ENCODE results near the gene ZEB2.

GRCh38 chr2:144471305-144472045, 48.4 kb downstream of the ZEB2 start:
- TF ChIP-seq CTCF (IDR thresholded peaks at IDR 0.05; ENCODE audit: low read depth, low read length, missing input control) (no peak), YY1 (IDR thresholded peaks at IDR 0.05) (no peak), SP1 (IDR thresholded peaks at IDR 0.05) (no peak), RXRA (IDR thresholded peaks at IDR 0.05) (no peak), REST (IDR thresholded peaks at IDR 0.05) (no peak), TAF1 (conservative IDR thresholded peaks at IDR 0.05) (no peak), ZBTB33 (IDR thresholded peaks at IDR 0.05) (no peak), RAD21 (IDR thresholded peaks at IDR 0.05) (no peak)
- TF ChIP-seq, protein P1, sequence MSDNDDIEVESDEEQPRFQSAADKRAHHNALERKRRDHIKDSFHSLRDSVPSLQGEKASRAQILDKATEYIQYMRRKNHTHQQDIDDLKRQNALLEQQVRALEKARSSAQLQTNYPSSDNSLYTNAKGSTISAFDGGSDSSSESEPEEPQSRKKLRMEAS (IDR thresholded peaks at IDR 0.05): no peak
- TF ChIP-seq, protein P2, sequence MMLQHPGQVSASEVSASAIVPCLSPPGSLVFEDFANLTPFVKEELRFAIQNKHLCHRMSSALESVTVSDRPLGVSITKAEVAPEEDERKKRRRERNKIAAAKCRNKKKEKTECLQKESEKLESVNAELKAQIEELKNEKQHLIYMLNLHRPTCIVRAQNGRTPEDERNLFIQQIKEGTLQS (IDR thresholded peaks at IDR 0.05): no peak
